GM23338 (cell line): Measurements from ENCODE around the gene TTC22. TPM values are rescaled to one million over a fixed set of nuclear protein-coding genes. Genes with fewer than 3 reads are reported as not detected.

Experiments used
- polyA plus RNA-seq: library from polyadenylated mRNA; unstranded; fragments of >200 nt; fragmentation: Nextera tagmentation; extraction: Ambion mirVana; gene quantifications from 2 replicates; pipeline ENCODE4 v1.2.1, GENCODE V29; 2016
- total RNA-seq: library from RNA; depleted of rRNA; stranded (reverse); fragments of >200 nt; shearing (Covaris generic); gene quantifications from 2 replicates; pipeline ENCODE4 v1.2.3, GENCODE V29; 2014; rRNA removed

Gene TTC22
- total and polyA plus RNA-seq, 2 experiments from 2014 or later, result 1.2 to 2.5 TPM

Other genes starting within 250 kb of the TTC22 start
- 0.10 TPM in 1 of 2 replicates, not detected in the other for gene FAM151A, start 177.8 kb downstream of the TTC22 start, total RNA-seq
- not detected in 2 replicates for gene FAM151A, start 177.8 kb downstream of the TTC22 start, polyA plus RNA-seq
- 0.17 TPM in 1 of 2 replicates, not detected in the other for gene MROH7, start 159.5 kb downstream of the TTC22 start, total RNA-seq
- not detected in 2 replicates for gene MROH7, start 159.5 kb downstream of the TTC22 start, polyA plus RNA-seq
- 25.8 and 33.6 TPM in 2 replicates for gene TTC4, start 85.5 kb downstream of the TTC22 start, total RNA-seq
- 24.8 and 25.1 TPM in 2 replicates for gene TTC4, start 85.5 kb downstream of the TTC22 start, polyA plus RNA-seq
- 13.6 and 14.8 TPM in 2 replicates for gene PARS2, start 36.8 kb downstream of the TTC22 start, total RNA-seq
- gene PARS2, start 36.8 kb downstream of the TTC22 start, polyA plus RNA-seq, result 5.9 and 6.5 TPM in 2 replicates
- gene DHCR24, start 85.9 kb upstream of the TTC22 start, total RNA-seq, result 453 and 530 TPM in 2 replicates
- 124 and 128 TPM in 2 replicates for gene DHCR24, start 85.9 kb upstream of the TTC22 start, polyA plus RNA-seq
- 1.7 and 2.0 TPM in 2 replicates for gene TMEM61, start 179.3 kb upstream of the TTC22 start, total RNA-seq
- gene TMEM61, start 179.3 kb upstream of the TTC22 start, polyA plus RNA-seq, result 1.8 and 3.6 TPM in 2 replicates
- gene BSND, start 197.6 kb upstream of the TTC22 start, total RNA-seq, result 0.47 and 1.4 TPM in 2 replicates
- 0.50 and 0.55 TPM in 2 replicates for gene BSND, start 197.6 kb upstream of the TTC22 start, polyA plus RNA-seq
- gene PCSK9, start 238.2 kb upstream of the TTC22 start, total RNA-seq, result 275 and 327 TPM in 2 replicates
- gene PCSK9, start 238.2 kb upstream of the TTC22 start, polyA plus RNA-seq, result 77.6 and 78.0 TPM in 2 replicates